Measurements from ENCODE around the gene TCF25. TPM values are rescaled to one million over a fixed set of nuclear protein-coding genes. Genes with fewer than 3 reads are reported as not detected.

TCF25 gene
- total RNA-seq, 1 donor from 2014 or later, result 210 TPM

DNA sequence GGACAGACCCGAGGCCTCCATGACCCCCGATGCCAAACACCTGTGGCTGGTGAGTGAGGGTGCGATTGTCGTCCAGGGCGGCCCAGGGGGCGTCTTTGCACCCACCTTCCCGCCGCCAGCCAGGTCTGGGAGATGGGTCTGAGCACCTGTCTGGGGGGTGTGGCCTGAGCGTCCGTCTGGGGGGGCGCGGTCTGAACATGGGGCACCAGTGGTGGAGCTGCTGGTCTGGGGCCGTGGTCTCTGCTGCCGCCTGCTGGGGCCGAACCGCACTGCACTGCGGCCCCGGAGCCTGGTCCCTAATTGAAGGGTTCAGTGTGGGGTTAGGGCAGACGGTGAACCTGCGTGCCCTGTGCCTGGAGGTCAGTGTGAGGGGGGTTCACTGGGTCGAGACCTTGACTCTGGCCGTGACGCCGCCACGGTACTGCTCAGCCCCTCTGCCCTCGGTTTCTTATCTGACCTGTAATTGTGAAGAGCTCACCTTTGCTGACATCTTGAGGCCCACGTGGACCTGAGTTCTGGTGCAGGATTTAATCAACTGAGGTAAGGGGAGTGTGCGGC lies 12.6 kb upstream of the TCF25 start:
- Mint-ChIP-seq H3K36me3 (ENCODE audit: low read depth, unreplicated experiment) (peaks cover 12% of the 10 kb centered on the region), H3K4me1 (ENCODE audit: unreplicated experiment) (peaks cover 22% of the 10 kb centered on the region), H3K27ac (ENCODE audit: unreplicated experiment) (no peak overlapping the region), H3K4me3 (ENCODE audit: unreplicated experiment) (no peak overlapping the region), H3K9me3 (ENCODE audit: unreplicated experiment) (no peaks in the 10 kb centered on the region), H3K27me3 (ENCODE audit: unreplicated experiment) (peaks cover 3% of the 10 kb centered on the region)
- TF ChIP-seq, protein P1, sequence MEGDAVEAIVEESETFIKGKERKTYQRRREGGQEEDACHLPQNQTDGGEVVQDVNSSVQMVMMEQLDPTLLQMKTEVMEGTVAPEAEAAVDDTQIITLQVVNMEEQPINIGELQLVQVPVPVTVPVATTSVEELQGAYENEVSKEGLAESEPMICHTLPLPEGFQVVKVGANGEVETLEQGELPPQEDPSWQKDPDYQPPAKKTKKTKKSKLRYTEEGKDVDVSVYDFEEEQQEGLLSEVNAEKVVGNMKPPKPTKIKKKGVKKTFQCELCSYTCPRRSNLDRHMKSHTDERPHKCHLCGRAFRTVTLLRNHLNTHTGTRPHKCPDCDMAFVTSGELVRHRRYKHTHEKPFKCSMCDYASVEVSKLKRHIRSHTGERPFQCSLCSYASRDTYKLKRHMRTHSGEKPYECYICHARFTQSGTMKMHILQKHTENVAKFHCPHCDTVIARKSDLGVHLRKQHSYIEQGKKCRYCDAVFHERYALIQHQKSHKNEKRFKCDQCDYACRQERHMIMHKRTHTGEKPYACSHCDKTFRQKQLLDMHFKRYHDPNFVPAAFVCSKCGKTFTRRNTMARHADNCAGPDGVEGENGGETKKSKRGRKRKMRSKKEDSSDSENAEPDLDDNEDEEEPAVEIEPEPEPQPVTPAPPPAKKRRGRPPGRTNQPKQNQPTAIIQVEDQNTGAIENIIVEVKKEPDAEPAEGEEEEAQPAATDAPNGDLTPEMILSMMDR (IDR thresholded peaks at IDR 0.05; ENCODE audit: unreplicated experiment), result peak; percentile 95
- peak; percentile 81 for DNase-seq (ENCODE audit: low spot score)

DNA sequence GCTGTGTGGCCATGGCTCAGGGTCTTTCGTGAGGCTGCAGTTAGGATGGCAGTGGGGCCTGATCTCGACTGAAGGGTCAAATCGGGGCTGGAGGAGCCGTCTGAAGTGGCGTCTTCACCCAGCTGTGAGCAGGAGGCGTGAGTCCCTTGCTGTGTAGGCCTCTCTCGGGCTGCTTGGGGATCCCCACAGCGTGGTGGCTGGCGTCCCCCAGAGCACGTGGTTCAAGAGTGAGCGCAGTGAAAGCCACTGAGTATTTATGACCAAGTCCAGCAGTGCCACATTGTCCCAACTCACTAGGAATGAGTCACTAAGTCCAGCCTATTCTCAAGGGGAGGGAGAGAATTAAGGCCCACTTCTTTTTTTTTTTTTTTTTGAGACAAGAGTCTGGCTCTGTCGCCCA lies 11.7 kb upstream of the TCF25 start:
- no peak overlapping the region for H3K27ac Mint-ChIP-seq (ENCODE audit: unreplicated experiment)
- TF ChIP-seq, protein P1 (IDR thresholded peaks at IDR 0.05; ENCODE audit: unreplicated experiment), result no peak
- H3K36me3 Mint-ChIP-seq (ENCODE audit: low read depth, unreplicated experiment), result peaks cover 12% of the 10 kb centered on the region
- H3K9me3 Mint-ChIP-seq (ENCODE audit: unreplicated experiment), result no peaks in the 10 kb centered on the region
- H3K27me3 Mint-ChIP-seq (ENCODE audit: unreplicated experiment), result peaks cover 3% of the 10 kb centered on the region
- no peak for DNase-seq (ENCODE audit: low spot score)
- peaks cover 22% of the 10 kb centered on the region for H3K4me1 Mint-ChIP-seq (ENCODE audit: unreplicated experiment)
- H3K4me3 Mint-ChIP-seq (ENCODE audit: unreplicated experiment), result no peak overlapping the region

- no peaks in the 10 kb centered on the region for H3K9me3 Mint-ChIP-seq (ENCODE audit: unreplicated experiment)
- peaks cover 12% of the 10 kb centered on the region for H3K36me3 Mint-ChIP-seq (ENCODE audit: low read depth, unreplicated experiment)
- peak overlapping the region; percentile 98 for H3K27ac Mint-ChIP-seq (ENCODE audit: unreplicated experiment)
- peak overlapping the region; percentile 27 for H3K4me3 Mint-ChIP-seq (ENCODE audit: unreplicated experiment)
- TF ChIP-seq, protein P1 (IDR thresholded peaks at IDR 0.05; ENCODE audit: unreplicated experiment), result no peak
- peaks cover 22% of the 10 kb centered on the region for H3K4me1 Mint-ChIP-seq (ENCODE audit: unreplicated experiment)
- no peak for DNase-seq (ENCODE audit: low spot score)
- H3K27me3 Mint-ChIP-seq (ENCODE audit: unreplicated experiment), result peaks cover 3% of the 10 kb centered on the region
Observed at GRCh38 chr16:89862732-89863131, 10.7 kb upstream of the TCF25 start.

GRCh38 chr16:89863741-89864526 lies 9.5 kb upstream of the TCF25 start:
- H3K9me3 Mint-ChIP-seq (ENCODE audit: unreplicated experiment), result no peaks in the 10 kb centered on the region
- TF ChIP-seq, protein P1 (IDR thresholded peaks at IDR 0.05; ENCODE audit: unreplicated experiment), result no peak
- peaks cover 12% of the 10 kb centered on the region for H3K36me3 Mint-ChIP-seq (ENCODE audit: low read depth, unreplicated experiment)
- DNase-seq (ENCODE audit: low spot score), result no peak
- peaks cover 3% of the 10 kb centered on the region for H3K27me3 Mint-ChIP-seq (ENCODE audit: unreplicated experiment)
- H3K4me1 Mint-ChIP-seq (ENCODE audit: unreplicated experiment), result peaks cover 22% of the 10 kb centered on the region
- no peak overlapping the region for H3K4me3 Mint-ChIP-seq (ENCODE audit: unreplicated experiment)
- H3K27ac Mint-ChIP-seq (ENCODE audit: unreplicated experiment), result peak overlapping the region; percentile 98

GRCh38 chr16:89864527-89864820 lies 8.9 kb upstream of the TCF25 start:
- Mint-ChIP-seq H3K4me1 (ENCODE audit: unreplicated experiment) (peaks cover 22% of the 10 kb centered on the region), H3K27me3 (ENCODE audit: unreplicated experiment) (peaks cover 3% of the 10 kb centered on the region), H3K9me3 (ENCODE audit: unreplicated experiment) (no peaks in the 10 kb centered on the region), H3K27ac (ENCODE audit: unreplicated experiment) (peak overlapping the region; percentile 98), H3K36me3 (ENCODE audit: low read depth, unreplicated experiment) (peaks cover 12% of the 10 kb centered on the region), H3K4me3 (ENCODE audit: unreplicated experiment) (no peak overlapping the region)
- TF ChIP-seq, protein P1 (IDR thresholded peaks at IDR 0.05; ENCODE audit: unreplicated experiment), result no peak
- no peak for DNase-seq (ENCODE audit: low spot score)
